Stromal cell of bone marrow (primary cell): ENCODE measurements around the gene EIF5A.
A peak's percentile ranks its signal among the peaks of the same experiment; 100 is the strongest.
"Not testable (repeated sequence)": the region's sequence is repeated elsewhere in the genome, so short reads cannot be mapped to it uniquely, and the experiment has no call there.

Source experiments
- DNase-seq: peaks from one replicate; pipeline ENCODE4 v3.0.0-alpha.2; 2012; ENCODE audit warnings: low read depth

Gene EIF5A

GRCh38 chr17:7330638-7331015, 23.2 kb downstream of the EIF5A start:
- DNase-seq = no peak

DNA sequence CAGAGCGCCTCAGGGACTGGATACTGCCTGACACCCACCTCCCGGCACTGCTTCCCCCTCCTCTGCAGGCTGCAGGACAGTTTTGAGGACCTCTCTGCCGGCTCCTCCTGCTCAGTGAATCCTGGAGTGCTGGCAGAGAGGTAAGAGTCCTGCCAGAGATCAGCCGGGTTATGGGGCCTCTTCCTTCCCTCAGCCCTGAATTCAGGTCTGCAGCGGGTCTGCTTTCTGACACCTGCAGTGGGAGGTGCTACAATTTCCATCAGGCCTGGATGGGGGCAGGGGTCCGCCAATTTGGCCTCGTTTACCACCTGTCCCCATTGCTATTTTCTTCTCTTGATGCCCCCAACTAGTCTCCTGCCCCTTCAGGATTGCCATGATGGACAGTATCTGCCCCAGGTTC, 24.7 kb downstream of the EIF5A start:
- no peak for DNase-seq

DNA sequence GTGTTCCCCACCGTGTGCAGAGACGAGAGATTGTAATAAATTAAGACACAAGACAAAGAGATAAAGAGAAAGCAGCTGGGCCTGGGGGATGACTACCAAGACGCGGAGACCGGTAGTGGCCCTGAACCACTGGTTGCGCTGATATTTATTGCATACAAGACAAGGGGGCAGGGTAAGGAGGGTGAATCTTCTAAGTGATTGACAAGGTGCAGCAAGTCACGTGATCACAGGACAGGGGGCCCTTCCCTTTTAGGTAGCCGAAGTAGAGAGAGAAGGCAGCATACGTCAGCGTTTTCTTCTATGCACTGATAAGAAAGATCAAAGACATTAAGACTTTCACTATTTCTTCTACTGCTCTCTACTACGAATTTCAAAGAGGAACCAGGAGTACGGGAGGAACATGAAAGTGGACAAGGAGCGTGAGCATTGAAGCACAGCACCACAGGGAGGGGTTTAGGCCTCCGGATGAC, 25.2 kb downstream of the EIF5A start:
- DNase-seq = not testable (repeated sequence)

DNA sequence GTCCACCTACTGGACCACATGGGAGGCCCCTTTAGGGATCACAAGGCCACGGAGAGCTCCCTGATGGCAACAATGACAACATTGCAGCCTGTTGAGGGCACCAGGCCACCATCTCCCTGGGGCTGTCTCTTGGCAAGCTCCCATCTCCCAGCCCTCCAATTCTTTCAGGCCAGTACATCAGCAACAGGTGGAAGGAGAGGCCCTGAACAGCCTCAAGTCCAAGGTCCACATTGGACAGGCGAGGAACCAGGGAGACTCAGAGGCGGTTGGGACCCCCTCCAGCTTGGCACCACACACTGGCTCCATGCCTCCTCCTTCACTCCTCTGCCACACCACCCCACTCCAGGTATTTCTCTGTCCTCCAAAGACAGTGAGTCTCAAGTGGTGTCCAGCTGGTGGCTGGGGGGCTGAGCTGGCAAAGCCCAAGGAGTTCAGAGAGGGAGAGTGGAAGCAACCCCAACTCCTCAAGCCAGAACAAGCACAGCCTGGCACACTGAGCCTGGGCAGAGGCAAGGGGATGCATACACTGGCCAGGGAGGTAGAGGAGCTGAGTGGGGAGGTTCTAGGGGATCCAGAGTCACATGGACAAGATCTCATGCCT, 27.6 kb downstream of the EIF5A start:
- DNase-seq = no peak

- not testable (repeated sequence) for DNase-seq
Measured at GRCh38 chr17:7335765-7336164, 28.3 kb downstream of the EIF5A start.

DNA sequence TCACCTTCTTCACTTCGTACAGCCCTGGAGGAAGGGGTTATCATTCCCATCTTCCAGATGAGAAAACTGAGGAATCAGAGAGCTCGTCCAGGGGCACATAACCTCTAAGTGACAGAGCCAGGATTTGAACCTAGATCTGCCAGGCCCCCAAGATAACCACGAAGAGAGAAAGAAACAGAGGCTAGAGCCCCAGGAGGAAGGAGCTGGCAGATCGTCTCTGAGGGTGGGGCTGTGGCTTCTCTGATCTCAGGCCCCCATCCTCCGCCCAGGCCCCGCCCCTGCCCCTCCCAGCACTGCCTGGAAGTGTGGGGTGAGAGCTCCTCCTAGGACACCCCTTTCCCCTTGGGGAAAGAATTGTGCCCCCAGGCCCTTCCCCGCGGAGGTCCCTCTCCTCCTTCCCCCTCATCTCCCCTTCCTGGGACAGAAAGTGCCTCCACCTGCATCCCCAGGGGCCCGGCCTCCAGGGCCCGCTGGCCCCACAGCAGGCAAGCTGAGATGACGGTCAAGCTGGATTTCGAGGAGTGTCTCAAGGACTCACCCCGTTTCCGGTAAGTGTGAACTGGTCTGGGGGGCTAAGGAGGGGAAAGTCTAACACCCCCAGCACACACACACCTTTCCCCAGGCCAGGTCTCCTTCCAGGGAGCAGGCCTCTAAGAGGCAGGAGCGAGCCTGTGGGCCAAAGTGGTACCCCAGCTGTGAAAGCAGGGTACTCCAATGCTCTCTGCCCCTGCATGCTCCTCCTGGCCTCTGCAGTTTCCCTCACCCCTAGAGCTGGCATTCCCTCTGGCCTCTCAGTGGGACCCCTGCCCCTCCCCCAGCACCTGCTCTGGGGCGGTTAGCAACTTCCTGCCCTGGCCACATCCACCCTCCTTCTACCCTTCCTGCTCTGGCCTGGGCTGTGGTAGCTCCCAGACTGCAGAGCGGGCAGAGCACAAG, 29.1 kb downstream of the EIF5A start, which contains the start of gene ACAP1:
Gene ACAP1, plus strand, starts transcription at position 290 of the 936 bp plus-strand sequence. Its CDS starts 206 bp downstream, at position 496.
- no peak for DNase-seq

DNA sequence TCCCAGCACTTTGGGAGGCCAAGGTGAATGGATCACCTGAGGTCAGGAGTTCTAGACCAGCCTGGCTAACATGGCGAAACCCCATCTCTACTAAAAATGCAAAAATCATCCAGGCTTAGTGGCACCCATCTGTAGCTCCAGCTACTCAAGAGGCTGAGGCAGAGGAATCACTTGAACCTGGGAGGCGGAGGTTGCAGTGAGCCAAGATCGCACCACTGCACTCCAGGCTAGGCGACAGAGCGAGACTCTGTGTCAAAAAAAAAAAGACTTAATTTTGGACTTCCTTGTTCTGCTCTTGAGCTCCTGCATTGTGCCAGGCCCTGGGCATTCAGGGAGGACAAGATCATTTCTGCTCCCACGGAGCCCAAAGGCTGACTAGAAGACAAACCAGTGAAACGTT, 30.2 kb downstream of the EIF5A start:
- not testable (repeated sequence) for DNase-seq

GRCh38 chr17:7340179-7340578, 32.8 kb downstream of the EIF5A start:
- no peak for DNase-seq

GRCh38 chr17:7341842-7342241, 34.4 kb downstream of the EIF5A start:
- no peak for DNase-seq

GRCh38 chr17:7343250-7343649, 35.8 kb downstream of the EIF5A start:
- DNase-seq = no peak

GRCh38 chr17:7346761-7347614, 39.6 kb downstream of the EIF5A start:
- no peak for DNase-seq

DNA sequence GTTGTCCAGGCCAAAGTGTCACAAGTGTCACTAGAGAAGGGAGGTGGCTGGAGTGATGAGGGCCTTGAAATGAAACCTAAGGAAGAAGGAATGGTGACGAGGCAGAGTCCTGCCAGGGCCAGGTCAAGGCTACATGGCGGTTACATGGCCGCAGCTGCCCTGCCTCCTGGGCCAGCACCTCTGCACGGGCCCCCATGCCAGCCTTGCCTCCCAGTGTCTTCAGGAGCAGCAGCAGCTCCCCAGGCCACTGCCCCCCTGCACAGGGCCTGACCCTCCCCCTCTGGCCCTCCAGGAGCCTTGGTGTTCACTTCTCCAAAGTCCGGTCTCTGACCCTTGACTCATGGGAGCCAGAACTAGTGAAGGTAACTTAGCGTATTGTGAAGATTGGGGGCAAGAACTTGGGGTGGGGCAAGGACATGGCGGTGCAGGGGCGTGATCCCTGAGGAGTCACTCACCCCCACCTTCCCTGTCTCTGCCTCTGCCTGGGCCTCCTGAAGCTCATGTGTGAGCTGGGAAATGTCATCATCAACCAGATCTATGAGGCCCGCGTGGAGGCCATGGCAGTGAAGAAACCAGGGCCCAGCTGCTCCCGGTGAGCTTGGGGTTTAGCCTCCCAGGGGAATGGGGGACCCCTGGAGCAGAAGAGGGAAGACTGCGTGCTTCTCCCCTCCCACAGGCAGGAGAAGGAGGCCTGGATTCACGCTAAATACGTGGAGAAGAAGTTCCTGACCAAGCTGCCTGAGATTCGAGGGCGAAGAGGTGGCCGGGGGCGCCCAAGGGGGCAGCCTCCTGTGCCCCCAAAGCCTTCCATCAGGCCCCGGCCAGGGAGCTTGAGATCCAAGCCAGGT, 40.4 kb downstream of the EIF5A start:
- no peak for DNase-seq

GRCh38 chr17:7348478-7349242, 41.2 kb downstream of the EIF5A start:
- peak; percentile 34 for DNase-seq

DNA sequence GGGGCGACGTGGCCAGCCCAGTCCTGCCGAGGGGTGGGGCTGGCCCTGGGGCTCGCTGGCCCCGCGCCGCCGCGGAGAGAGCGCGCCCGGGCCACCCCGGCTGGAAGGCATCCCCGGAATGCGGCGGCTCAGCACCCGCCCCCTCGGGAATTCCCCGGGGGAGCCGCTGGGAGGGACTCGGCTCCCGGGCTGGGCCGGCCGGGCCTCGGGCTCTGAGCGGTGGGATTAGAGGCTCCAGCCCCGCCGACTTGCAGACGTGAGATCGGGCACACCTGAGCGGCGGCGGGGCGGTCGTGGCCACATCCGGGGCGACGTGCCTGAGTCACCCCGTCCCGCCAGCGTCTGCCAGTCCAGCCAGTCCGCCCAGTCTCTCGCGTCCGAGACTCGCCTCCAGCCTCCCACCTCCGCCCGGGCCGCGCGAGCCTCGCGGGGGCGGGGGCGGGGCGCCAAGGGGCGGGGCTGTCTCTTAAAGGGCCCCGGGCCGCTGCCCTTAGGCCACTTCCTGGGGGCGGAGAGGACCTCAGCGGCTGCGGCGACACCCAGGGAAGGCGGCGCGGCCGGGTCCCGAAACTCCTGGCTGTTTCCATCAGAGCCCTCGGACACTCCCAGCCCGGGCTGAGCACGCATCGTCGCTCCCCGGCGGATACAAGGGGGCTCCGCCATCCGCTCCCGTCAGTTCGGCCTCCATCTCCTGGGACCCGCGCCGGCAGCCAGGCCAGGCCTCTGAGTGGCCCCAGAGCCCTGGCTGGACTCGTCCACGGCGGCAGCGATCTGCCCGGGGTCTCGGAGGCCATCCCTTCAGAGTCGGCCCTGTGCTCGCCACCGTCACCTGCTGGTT, 44.5 kb downstream of the EIF5A start, which contains the start of gene KCTD11:
Gene KCTD11, plus strand, starts transcription at position 498 of the 838 bp plus-strand sequence.
- DNase-seq = peak; percentile 82

- DNase-seq = no peak
Measured at GRCh38 chr17:7352503-7352889, 45.1 kb downstream of the EIF5A start.

DNA sequence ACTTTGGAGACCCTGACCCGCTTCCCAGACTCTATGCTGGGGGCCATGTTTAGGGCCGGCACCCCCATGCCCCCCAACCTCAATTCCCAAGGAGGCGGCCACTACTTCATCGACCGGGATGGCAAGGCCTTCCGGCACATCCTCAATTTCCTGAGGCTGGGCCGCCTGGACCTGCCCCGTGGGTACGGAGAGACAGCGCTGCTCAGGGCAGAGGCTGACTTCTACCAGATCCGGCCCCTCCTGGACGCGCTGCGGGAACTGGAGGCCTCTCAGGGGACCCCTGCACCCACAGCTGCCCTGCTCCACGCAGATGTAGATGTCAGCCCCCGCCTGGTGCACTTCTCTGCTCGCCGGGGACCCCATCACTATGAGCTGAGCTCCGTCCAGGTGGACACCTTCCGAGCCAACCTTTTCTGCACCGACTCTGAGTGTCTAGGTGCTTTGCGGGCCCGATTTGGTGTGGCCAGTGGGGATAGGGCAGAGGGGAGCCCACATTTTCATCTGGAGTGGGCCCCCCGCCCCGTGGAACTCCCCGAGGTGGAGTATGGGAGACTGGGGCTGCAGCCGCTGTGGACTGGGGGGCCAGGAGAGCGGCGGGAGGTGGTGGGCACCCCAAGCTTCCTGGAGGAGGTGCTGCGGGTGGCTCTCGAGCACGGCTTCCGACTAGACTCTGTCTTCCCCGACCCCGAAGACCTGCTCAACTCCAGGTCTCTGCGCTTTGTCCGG, 45.6 kb downstream of the EIF5A start:
- no peak for DNase-seq

DNA sequence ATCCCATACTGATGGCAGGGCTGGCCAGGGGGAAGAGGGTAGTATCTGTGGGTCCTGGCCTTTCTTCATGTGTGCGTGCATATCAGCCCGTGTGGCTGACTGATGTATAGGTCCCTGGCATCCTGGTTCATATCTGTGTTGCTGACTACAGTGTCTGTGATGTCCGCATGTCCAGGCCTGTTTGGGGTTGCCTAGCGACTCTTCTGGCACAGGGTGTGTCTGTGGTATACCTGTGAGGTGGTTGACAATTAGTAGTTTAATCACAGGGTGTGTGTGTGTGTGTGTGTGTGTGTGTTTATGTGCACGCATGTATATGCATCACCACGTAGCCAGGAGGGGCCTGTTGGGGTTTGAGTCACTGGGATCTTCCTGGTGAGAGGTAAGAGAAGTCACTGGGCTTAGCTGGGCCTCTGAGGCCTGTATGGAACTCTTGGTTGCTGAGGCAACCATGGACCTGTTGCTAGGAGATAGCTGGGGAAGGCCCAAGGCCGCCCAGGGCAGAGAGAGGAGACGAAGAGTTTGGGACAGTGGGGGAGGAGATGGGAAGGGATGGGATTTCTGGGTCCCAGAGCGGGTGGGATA, 46.9 kb downstream of the EIF5A start:
- DNase-seq = no peak

DNA sequence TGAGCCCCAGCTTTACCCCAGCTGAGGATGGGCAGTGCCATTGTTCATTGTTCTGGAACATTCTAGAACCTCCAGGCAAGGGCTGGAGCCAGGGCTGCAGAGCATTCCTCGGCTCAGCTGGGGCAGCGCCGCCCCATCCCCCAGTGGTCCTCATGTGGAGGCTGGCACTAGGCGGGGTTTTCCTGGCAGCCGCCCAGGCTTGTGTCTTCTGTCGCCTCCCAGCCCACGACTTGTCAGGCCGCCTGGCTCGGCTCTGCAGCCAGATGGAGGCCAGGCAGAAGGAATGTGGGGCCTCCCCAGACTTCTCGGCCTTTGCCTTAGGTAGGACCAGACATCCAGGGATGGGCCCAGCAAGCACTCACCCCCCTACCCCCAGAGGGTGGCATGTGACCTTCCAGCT, 47.6 kb downstream of the EIF5A start, which contains the start of gene TMEM95:
Gene TMEM95, plus strand, starts transcription at position 104 of the 400 bp plus-strand sequence. Its CDS starts 49 bp downstream, at position 153.
- DNase-seq = no peak
